ENCODE data around the gene UBE3C.

GRCh38 chr7:157208571-157209413, 70.1 kb downstream of the UBE3C start:
- TF ChIP-seq CTCF (IDR thresholded peaks at IDR 0.05; ENCODE audit: low read depth, low read length) (no peak), EZH2phosphoT487 (IDR thresholded peaks at IDR 0.05; ENCODE audit: low read depth) (no peak)
